CD4-positive, alpha-beta T cell treated with Interleukin-17A for 1 hour (primary cell): ENCODE measurements around the gene UBE2D2.
"Not testable (repeated sequence)": the region's sequence is repeated elsewhere in the genome, so short reads cannot be mapped to it uniquely, and the experiment has no call there.

Experiments used
- DNase-seq: peaks from one replicate; pipeline ENCODE4 v3.0.0-alpha.2; 2020

Gene UBE2D2

GRCh38 chr5:139588116-139588515, 27.0 kb downstream of the UBE2D2 start:
- not testable (repeated sequence) for DNase-seq

GRCh38 chr5:139588962-139589361, 27.8 kb downstream of the UBE2D2 start:
- DNase-seq: no peak

- DNase-seq: no peak
Measured at GRCh38 chr5:139592289-139592688, 31.1 kb downstream of the UBE2D2 start.

- not testable (repeated sequence) for DNase-seq
Measured at GRCh38 chr5:139593076-139593475, 31.9 kb downstream of the UBE2D2 start.

GRCh38 chr5:139593716-139594319, 32.7 kb downstream of the UBE2D2 start:
- no peak for DNase-seq

GRCh38 chr5:139597134-139597533, 36.0 kb downstream of the UBE2D2 start:
- no peak for DNase-seq

GRCh38 chr5:139598601-139598965, 37.4 kb downstream of the UBE2D2 start:
- not testable (repeated sequence) for DNase-seq

GRCh38 chr5:139600336-139600949, 39.3 kb downstream of the UBE2D2 start:
- DNase-seq: no peak

- DNase-seq: no peak
Measured at GRCh38 chr5:139601429-139601828, 40.3 kb downstream of the UBE2D2 start.

- DNase-seq: not testable (repeated sequence)
Measured at GRCh38 chr5:139601948-139602347, 40.8 kb downstream of the UBE2D2 start.

GRCh38 chr5:139605887-139606286, 44.7 kb downstream of the UBE2D2 start:
- DNase-seq: no peak

- DNase-seq: no peak
Measured at GRCh38 chr5:139611703-139612584, 50.8 kb downstream of the UBE2D2 start.

- no peak for DNase-seq
Measured at GRCh38 chr5:139619861-139620260, 58.7 kb downstream of the UBE2D2 start.

GRCh38 chr5:139625398-139625797, 64.3 kb downstream of the UBE2D2 start:
- DNase-seq: not testable (repeated sequence)

- DNase-seq: no peak
Measured at GRCh38 chr5:139630855-139631254, 69.7 kb downstream of the UBE2D2 start.

GRCh38 chr5:139631520-139632165, 70.5 kb downstream of the UBE2D2 start:
- DNase-seq: no peak

GRCh38 chr5:139633295-139634027, 72.3 kb downstream of the UBE2D2 start:
- peak; percentile 78 for DNase-seq

- no peak for DNase-seq
Measured at GRCh38 chr5:139634028-139634325, 72.8 kb downstream of the UBE2D2 start.

GRCh38 chr5:139634541-139634940, 73.4 kb downstream of the UBE2D2 start:
- DNase-seq: no peak

GRCh38 chr5:139635191-139635590, 74.1 kb downstream of the UBE2D2 start:
- DNase-seq: no peak

- DNase-seq: peak; percentile 48
Measured at GRCh38 chr5:139635606-139636206, 74.6 kb downstream of the UBE2D2 start.

- DNase-seq: peak; percentile 80
Measured at GRCh38 chr5:139636207-139636792, 75.2 kb downstream of the UBE2D2 start.
